ENCODE measurements around the gene DCXR.

- no peak for TF ChIP-seq CTCF (IDR thresholded peaks at IDR 0.05)
- TF ChIP-seq POLR2AphosphoS5 (IDR thresholded peaks at IDR 0.05) = no peak
These were observed 45.0 kb upstream of the DCXR start for GRCh38 chr17:82082456-82082855.

All from upper lobe of left lung (tissue), 4 donors.